NCI-H2107 treated with DMSO at 0.1 percent for 48 hours (cell line): ENCODE data around the gene PLAC1.
A peak's percentile ranks its signal among the peaks of the same experiment; 100 is the strongest.

Experiments
- DNase-seq: peaks from one replicate; lab custom pipeline; 2025; ENCODE audit not compliant: unreplicated experiment; lab: John Stamatoyannopoulos, UW

Gene PLAC1

DNA sequence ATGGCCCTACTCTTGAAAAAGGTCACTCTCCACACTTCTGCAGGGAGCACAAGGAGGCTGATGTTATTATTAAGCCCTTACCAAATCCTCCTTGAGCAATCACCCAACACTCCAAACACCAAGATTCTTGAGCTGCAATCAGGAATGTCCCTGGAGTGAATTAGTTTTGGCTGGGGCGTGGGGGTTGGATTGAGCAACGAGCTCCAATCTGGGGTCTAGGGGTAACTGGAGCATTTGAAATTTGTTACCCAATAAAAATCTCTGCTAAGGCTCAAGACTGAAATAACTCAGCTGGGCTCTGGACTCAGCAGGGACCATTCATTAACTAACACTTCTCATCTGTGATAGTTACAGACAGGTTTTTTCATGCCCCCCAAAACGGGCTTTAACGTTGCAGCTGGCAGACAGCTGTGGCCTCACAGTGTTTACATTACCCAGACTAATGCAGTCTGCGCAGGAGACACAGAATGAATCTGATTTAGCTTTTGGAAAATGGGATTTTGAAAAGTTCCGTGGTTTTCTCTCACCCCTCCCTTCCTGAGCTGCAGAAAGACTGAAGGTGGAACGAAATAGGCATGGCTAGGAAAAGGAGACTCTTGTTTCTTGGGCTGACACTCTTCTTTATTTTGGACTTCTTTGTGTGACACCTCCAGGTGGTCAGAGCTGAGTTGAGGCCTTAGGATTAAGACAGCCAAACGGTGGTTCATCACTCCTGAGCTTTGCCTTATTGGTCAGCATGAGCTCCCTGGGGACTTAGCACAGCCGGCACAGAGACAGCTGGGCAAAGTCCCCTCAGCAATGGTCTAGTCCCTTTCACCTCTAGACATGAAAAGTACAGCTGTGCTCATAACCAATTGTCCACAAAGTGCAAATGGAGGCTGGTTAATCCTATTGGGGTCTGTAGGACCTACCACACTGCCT lies 26.6 kb downstream of the PLAC1 start:
- DNase-seq = no peak

DNA sequence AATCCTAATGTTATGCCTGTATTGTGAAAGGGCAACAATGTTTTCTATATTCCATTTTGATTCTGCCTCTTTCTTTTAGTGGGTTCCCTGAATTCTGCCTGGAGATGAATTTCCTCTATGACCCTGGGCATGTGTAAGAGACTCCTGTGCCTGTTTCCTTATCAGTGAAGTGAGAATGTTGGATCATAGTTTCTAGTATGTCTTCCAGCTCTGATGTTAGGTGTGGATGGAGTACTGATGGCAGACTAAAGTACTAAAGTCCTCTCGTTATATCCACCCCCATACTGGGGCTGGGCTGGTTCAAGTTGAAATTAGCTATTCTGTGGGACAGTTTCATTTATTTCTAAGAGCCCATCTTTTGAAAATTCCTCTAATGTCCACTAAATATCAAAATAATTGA lies 29.6 kb downstream of the PLAC1 start:
- DNase-seq = no peak

DNA sequence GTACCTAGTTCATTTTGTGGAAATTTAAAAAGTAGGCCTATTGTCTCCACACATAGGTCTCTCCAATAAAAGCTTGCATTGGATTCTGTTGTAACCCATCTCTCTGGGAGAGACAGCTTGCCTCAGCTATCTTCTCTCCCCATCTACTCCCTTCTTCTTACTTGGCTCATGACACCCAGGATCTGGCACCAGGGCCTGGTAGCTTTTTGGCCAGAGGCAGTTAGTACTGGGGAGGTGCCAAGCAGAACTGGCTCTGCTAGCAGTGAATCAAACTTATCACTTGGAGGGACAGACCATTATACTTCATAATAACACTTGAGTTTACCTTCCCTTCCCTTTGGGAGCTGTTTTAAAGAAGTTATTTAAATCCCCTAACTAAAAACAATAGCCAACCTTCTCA lies 31.8 kb downstream of the PLAC1 start:
- no peak for DNase-seq

DNA sequence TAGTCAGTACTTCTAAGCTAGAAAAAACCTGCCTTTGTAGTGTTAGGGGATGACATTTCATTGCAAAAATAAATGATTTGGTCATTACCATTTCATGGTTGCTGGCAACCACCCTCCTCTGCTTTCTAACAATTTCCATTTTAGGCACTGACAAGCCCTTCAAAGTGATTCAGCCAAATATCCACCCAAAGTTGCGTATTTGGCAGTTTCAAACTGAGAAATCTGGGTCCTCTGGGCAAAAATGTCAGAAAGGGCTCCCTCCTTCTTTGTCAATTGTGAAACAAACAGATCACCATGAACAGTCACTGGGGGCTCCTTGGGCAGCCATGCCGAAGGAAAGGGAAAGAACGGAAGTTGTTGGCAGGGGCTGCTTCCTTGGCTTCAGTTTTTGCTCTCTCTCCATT lies 33.0 kb downstream of the PLAC1 start:
- DNase-seq = no peak

DNA sequence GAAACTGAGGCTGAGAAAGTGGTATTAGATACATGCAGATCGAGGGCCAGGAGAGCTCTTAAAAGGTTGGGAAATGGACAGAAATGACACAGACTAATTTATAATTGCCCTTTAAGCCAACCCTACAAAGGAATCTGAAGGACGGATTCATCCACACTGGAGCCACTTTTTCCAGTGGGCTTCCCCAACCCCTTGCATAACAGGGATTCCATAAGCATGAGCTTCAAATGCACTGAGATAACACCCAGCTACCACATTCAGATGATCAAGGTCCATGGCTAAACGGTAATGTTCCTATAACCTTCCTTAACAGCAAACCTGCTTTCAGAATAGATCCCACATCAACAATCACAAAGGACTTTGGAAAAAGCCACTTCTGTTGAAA lies 34.2 kb downstream of the PLAC1 start:
- no peak for DNase-seq

DNA sequence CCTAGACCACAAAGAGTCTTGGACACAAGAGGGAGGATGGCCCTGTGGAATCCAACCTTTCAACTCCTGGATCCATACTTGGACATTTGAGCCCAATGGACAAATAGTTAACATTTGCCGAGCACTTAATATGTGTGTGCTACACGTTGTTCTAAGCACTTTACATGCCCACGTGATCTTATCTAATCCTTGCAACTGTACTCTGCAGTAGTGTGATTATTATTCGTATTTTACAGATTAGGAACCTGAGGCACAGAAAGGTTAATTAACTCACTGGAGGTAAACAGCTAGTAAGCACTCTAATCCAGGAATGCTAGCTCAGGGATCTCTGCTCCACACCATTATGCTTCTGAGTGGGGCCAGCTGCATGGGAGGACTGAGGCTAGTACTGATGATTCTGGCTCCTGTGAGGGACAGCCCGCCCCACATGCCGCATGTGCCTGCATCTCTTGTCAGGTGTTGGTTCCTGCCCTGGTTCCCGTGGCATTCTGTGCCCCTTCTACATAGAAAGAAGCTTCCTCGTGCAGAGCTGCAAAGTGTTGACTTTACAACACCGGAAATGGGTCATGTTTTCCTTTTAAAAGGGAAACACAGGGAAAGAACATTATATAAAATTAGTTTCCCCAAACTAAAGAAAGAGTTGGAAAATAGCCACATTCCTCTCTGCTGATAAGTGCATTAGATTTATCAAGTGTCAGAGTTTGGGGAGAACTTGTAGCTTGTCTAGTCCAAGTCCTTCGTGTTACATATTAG lies 34.8 kb downstream of the PLAC1 start:
- DNase-seq = no peak

DNA sequence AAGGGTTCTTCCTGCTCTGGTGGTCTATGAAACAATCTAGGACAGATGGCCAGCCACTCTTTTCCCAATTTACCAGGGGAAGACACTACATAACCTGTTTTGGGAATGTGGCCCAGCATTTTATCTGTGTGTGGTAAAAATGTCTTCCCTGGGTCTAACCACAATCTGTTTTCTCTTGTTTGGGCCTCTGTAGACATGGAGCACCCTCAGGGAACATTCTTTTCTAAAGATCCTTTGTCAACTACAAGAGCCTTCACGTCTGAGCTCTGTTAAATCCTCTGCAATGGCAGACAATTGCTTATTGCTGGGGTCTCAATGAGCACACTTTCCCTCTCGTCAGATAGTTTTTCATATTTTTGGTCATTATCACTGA lies 35.5 kb downstream of the PLAC1 start:
- DNase-seq = no peak

DNA sequence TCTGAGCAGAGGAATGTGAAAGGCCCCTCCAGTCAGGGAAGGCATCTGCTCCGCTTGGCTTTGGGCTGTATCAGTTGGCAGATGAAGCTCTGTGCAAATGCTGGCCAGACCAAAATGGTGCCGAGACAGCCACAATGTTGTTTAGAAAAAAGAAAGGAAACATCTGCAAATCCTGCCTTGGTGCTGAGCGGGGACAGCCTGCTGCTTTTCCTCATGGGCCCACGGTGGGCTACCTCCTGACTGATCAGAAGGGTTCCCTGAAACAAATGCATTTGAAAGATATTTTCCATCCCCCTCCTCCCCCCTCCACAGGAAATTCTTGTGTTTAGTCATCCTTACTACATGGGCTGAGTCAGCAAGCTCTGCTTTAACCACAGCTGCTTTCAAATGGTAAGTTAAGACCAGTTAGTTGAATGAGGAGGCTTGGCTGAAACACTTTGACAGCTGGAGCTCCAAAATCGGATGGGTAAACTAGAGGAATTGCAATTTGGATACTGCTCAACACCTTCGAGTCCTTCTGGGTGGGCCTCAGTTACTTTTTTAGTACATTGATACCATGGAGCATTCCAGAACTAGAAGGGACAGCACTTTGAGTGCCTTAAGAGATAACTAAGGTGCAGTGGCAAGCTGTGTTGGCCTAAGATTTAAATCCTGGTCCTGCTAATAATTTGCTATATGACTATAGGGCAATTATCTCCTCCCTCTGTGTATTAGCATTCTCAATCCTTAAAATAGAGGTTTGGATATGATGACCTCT lies 36.0 kb downstream of the PLAC1 start:
- DNase-seq = no peak

DNA sequence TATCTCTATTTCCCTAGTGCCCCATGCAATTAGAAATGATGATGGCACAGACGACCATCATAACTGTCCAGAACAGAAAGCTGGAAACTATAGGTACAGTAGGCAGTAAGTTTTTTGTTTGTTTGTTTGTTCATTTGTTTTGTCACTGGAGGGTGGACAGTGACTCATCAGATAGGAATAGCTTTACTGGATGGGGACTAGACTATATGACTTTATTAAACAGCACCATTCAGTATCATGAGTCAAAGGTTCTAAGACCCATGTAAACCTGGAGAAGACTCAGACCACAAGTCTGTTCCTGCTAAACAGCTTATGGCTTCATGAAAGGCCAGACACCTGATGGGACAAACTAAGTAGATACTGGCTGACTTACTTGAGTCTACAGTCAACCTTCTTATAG lies 38.4 kb downstream of the PLAC1 start:
- DNase-seq = no peak

DNA sequence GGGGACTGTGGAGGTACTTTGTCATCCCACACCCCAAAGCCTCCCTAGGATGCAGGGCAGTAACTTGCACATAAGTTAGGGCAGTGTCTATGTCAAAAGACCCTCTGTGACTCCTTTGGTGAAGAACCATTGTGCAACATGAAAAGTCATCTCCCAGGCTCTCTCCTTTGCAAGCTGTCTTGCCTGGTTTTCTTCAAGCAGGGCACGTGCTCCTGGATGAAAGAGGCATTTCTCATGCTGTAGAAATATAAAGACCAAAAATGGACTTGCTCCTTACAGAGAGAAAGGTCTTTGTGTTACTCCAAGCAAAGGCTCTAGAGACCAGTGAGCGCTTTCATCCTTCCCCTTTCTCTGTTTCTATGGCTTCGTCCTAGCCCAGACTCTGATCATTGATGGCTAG lies 44.9 kb downstream of the PLAC1 start:
- DNase-seq = no peak

DNA sequence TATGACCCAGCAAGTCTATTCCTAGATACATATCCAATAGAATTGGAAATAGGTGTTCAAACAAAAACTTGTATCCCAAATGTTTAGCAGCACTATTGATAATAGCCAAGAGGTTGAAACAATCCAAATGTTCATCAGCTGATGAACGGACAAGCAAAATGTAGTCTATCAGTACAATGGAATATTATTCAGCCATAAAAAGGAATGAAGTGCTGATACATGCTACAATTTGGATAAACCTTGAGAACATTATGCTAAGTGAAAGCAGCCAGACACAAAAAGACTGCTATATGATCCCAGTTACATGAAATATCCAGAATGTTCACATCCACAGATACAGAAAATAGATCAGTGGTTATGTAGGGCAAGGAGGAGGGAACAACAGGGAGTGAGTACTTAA lies 50.1 kb downstream of the PLAC1 start:
- no peak for DNase-seq

DNA sequence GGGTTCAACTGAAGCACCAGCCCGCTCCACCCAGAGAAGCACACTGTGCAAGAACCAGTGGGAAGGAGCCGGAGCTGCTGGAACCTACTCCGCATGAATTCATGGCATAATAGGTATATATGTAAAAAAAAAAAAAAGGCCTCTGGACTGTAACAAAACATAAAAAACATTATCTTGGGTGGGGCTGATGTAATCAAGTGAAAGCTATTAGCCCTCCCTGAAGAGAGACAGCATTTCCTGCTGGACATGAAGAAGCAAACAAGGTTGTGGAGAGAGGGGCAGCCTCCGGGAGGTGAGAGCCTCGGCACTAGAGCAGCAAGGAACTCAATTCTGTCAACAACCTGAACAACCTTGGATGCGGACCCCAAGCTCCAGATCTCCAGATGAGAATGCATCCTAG lies 50.7 kb downstream of the PLAC1 start:
- no peak for DNase-seq

DNA sequence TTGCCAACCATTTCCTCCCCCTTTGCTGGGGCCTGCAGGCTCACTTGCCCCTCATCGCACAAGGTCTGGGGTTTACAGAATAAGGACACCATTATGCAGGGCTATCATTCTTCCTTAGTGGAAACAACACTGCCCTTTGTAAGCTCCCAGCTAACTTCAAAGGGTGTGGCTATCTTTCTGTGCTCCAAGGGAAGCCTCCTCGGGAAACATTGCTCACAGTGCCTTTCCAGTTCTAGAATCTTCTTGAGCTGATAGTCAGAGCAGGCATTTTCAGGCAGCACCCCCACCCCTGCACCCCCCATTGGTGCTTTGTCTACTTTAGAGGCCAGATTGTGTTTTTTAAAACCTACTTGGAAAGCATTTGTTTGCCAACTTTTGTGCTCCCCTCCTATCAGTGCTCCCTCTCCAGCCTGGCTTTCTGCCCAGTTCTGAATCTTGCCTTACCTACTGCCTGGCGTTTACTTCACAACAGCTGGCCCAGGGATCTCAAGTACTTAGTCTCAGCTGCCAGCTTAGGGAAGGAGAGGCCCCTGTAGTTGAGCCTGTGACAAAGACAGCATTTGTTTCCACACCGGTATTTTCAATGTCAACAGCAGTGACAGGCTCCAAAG lies 53.5 kb downstream of the PLAC1 start:
- peak; percentile 78 for DNase-seq

DNA sequence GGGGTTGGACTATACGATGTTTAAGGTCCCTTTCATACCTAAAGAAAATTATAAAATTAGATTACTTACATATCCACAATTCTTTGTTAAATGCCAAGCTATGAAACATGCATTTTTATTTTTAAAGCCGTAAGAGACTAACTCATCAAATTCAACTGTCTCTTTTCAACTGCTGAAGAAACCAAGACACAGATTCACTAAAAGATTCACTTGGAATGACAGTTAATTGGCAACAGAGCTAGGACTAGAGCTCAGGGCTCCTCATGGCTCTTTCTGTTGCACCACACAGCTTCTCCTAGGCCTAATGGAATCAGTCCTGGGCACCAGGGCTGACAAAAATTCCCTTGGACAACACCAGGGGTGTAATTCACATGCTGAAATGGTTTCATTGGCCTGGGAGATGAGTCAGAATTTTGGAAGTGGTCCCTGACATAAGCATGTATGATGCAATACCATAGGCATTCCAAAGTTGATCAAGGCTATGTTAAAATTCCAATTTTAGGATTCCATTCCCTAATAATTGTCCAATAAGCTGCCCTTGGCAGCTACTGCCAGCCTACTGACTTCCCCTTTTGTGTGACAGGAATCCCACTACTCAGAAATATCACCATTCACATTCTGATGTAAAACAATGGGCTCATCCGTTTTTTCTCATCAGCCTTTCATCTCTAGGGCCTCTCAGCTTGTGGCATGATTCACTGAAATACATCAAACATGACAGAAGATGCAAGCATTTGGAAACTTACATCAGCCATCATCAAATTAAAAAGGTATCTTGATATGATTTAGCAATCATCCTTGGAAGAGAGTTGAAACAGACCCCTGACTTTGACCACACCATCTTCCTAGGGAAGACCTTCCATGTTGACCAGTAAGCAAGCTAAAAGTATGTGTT lies 54.2 kb downstream of the PLAC1 start:
- no peak for DNase-seq

DNA sequence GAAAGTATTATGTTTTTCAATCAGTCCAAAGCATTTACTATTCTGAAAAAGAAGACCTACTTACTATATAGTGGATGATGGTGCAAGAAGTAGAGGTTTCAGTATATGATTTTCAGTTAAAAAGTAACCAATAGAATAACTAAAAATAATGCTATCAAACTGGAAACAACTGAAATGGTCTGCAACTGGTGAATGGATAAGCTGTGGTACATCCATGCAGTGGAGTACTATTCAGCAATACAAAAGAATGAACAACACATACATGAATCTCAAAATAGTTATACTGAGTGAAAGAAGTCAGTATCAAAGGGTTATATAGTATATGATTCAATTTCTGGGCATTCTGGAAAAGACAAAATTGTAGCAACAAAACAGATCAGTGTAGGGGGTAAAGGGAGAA lies 55.9 kb downstream of the PLAC1 start:
- DNase-seq = no peak

DNA sequence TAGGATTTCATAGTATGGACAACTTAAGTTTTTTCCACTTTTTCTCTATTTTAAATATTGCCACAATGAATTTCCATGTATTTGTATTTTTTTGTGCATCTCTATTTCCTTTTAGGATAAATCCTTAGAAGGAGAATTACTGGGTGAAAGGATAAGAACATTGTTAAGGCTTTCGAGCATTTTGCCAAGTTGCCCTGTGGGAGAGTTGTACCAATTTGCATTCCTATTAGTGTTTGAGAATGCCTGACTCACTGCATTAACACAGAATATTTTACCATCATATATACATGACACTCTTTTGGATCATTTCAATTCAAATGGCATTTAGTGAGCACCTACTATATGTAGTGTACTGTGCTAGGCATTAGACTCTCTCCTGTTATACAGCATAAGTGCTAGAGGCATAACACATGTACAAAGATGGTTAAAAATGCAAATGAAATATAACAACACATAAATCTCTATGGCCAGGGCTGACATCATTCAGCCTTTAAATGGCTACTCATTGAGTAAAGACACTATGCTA lies 57.0 kb downstream of the PLAC1 start:
- DNase-seq = no peak

DNA sequence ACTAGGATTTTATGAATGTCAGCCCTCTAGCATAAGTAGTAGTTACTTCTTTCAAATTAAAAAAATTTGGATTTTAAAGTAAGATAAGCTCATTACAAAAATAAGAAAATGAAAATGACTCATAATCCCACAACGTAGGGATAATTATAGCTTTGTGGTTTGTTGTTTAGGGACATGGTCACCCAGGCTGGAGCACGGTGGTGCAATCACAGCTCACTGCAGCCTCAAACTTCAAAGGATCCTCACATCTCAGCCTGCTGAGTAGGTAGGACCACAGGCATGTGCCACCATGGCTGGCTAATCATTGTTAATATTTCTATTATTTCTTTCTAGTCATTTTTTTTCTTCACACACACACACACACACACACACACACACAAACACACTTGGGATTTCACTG lies 57.6 kb downstream of the PLAC1 start:
- no peak for DNase-seq

DNA sequence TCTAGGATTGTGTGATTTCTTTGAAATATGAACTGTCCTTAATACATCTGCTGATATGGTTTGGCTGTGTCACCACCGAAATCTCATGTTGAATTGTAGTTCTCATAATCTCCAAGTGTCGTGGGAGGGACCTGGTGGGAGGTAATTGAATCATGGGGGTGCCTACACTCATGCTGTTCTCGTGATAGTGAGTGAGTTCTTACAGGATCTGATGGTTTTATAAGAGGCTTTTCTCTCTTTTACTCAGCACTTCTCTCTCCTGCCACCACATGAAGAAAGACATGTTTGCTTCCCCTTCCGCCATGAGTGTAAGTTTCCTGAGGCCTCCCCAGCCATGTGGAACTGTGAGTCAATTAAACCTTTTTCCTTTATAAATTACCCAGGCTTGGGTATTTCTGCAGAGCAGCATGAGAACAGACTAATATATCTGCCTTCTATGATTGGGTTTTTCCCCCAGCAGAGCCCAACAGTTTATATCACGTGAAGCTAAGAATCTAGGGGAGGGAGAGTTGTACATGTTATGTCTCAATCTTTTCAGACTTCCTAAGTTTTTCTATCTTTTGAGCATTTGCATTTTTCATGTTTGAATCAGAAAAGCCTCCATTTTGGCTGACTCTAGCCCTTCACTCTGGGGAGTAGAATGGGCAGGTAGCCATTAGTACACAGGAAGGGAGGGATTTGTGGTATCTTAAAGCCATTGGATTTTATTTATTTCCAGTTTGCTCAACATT lies 58.9 kb downstream of the PLAC1 start:
- no peak for DNase-seq

DNA sequence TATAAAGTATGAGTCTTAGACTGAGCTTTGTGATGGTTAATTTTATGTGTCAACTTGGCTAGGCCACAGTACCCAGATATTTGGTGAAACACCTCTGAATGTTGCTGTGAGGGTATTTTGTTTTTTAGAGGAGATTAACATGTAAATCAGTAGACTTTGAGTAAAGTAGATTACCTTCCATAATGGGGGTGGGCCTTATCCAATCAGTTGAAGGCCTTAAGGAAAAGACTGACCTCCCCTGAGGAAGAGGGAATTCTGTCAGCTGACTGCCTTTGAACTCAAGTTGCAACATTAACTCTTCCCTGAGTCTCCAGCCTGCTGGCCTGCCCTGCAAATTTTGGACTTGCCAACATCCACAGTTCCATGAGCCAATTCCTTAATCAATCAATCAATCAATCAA lies 66.0 kb downstream of the PLAC1 start:
- DNase-seq = no peak
